NCI-H82 treated with DMSO at 0.1 percent for 48 hours (cell line): ENCODE results near the gene PRKCI.
"Not testable (repeated sequence)": the region's sequence is repeated elsewhere in the genome, so short reads cannot be mapped to it uniquely, and the experiment has no call there.

Source experiments
- DNase-seq: peaks from one replicate; lab custom pipeline; 2025; ENCODE audit not compliant: unreplicated experiment; lab: John Stamatoyannopoulos, UW

PRKCI gene

GRCh38 chr3:170221924-170222646 is at the start of gene PRKCI:
PRKCI (plus strand) TSS chr3:170222424; CDS start chr3:170222670, 246 bp downstream.
- DNase-seq, result peak; percentile 92

GRCh38 chr3:170178651-170179050 is 43.6 kb upstream of the PRKCI start:
- no peak for DNase-seq

- no peak for DNase-seq
These were observed 42.8 kb upstream of the PRKCI start for GRCh38 chr3:170179432-170179831.

GRCh38 chr3:170180079-170180907 is 41.9 kb upstream of the PRKCI start:
- no peak for DNase-seq

GRCh38 chr3:170180908-170181885 is 41.0 kb upstream of the PRKCI start, which contains the start of gene PHC3:
PHC3 (minus strand) TSS chr3:170181733; CDS start chr3:170181715, 18 bp downstream.
- DNase-seq, result peak; percentile 88

- no peak for DNase-seq
These were observed 32.6 kb upstream of the PRKCI start for GRCh38 chr3:170189398-170190256.

GRCh38 chr3:170195759-170196158 is 26.5 kb upstream of the PRKCI start:
- not testable (repeated sequence) for DNase-seq

- DNase-seq, result no peak
These were observed 25.4 kb upstream of the PRKCI start for GRCh38 chr3:170196833-170197232.

- DNase-seq, result no peak
These were observed 21.2 kb upstream of the PRKCI start for GRCh38 chr3:170200987-170201386.

- no peak for DNase-seq
These were observed 20.7 kb upstream of the PRKCI start for GRCh38 chr3:170201527-170201926.

GRCh38 chr3:170203457-170203856 is 18.8 kb upstream of the PRKCI start:
- no peak for DNase-seq

- no peak for DNase-seq
These were observed 18.2 kb upstream of the PRKCI start for GRCh38 chr3:170204023-170204472.

- no peak for DNase-seq
These were observed 17.7 kb upstream of the PRKCI start for GRCh38 chr3:170204509-170204908.

GRCh38 chr3:170205302-170205701 is 16.9 kb upstream of the PRKCI start:
- no peak for DNase-seq

GRCh38 chr3:170206164-170206762 is 16.0 kb upstream of the PRKCI start:
- not testable (repeated sequence) for DNase-seq

GRCh38 chr3:170207717-170208116 is 14.5 kb upstream of the PRKCI start:
- DNase-seq, result no peak

- DNase-seq, result no peak
These were observed 10.6 kb upstream of the PRKCI start for GRCh38 chr3:170211668-170212067.

- DNase-seq, result no peak
These were observed 2.4 kb upstream of the PRKCI start for GRCh38 chr3:170219850-170220249.

GRCh38 chr3:170220871-170221270 is 1.4 kb upstream of the PRKCI start:
- DNase-seq, result no peak
